ENCODE data around the gene PIK3C3.

PIK3C3 gene

DNA sequence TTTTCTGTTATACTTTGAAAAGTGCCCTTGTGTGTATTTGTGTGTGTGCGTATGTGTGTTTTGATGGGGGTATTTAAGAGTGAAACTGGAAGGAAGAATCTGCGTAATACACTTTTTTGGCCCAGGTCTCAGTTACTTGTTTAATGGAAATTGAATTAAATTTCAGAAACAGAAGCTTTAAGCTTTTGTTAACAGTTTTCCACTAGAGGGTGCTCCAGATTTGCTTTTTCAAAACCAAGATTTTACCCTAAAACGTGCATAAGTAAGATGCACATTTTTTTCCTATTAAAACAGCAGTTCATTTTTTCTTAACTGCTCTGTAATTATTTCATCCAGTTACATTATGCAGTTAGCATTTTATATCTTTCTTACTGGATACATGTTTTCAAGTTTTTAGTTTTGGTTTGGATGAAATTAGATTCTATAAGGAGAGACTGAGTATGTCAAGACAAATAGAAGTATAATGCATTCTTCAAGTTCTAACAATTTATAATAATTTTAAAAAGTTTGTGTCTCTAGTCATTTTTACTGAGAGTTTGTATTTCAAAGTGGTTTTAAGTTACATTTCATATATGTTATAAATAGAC, 97.2 kb downstream of the PIK3C3 start:
- Mint-ChIP-seq H3K9me3 (ENCODE audit: low read depth) (no peaks in the 10 kb centered on the region), H3K4me1 (ENCODE audit: low read depth) (peaks cover 11% of the 10 kb centered on the region), H3K27ac (no peak overlapping the region), H3K4me3 (no peak overlapping the region), H3K27me3 (no peaks in the 10 kb centered on the region), H3K36me3 (peaks cover 12% of the 10 kb centered on the region)

DNA sequence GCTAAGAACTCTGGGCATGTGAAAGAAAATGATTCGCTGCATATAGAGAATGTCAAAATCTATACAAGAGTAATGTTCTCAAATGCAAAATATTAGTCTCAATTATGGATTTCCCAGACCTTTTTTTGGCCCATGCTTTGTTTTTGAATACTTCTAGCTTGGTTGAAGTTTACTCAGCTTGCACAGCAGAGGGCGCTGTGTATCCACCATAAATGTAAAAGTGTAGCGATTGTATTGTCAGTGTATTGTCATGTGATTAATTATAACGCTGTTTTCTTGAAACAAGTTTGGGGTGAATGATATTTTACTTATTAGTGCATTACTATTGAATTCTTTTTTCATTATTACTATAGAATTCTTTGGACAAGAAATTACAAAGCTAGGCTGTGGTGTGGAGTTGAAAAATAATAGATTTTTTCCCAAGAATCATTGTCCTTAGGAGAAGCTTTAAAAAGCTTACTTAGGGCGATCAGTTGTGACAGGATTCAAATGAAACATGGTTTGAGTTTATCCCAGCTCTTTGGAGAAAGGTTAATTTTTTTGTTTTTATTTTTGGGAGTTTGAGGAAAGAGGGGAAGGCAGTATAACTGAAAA, 98.3 kb downstream of the PIK3C3 start:
- no peaks in the 10 kb centered on the region for H3K27me3 Mint-ChIP-seq
- H3K4me1 Mint-ChIP-seq (ENCODE audit: low read depth): peaks cover 11% of the 10 kb centered on the region
- no peak overlapping the region for H3K27ac Mint-ChIP-seq
- peaks cover 16% of the 10 kb centered on the region for H3K36me3 Mint-ChIP-seq
- H3K4me3 Mint-ChIP-seq: no peak overlapping the region
- no peaks in the 10 kb centered on the region for H3K9me3 Mint-ChIP-seq (ENCODE audit: low read depth)

DNA sequence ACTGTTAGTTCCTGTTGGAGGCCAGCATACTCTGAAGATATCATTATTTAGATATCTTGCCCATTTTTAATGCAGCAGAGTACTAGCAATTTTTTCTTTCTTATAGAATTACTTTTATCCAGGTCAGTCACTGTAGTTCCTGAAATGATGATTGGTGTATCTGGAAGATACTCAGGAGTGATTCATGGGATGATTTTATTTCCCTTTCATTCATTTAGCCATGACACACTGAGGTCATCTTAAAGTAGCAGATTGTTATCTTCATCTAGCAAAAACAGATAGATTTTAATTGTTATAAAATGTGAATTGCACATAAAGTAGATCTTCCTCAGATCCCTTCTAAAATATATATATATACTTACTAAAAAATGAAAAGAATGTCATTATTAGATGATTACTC, 109.1 kb downstream of the PIK3C3 start:
- no peak overlapping the region for H3K4me3 Mint-ChIP-seq
- H3K4me1 Mint-ChIP-seq (ENCODE audit: low read depth): no peaks in the 10 kb centered on the region
- peaks cover 36% of the 10 kb centered on the region for H3K36me3 Mint-ChIP-seq
- H3K27ac Mint-ChIP-seq: no peak overlapping the region
- no peaks in the 10 kb centered on the region for H3K27me3 Mint-ChIP-seq
- H3K9me3 Mint-ChIP-seq (ENCODE audit: low read depth): no peaks in the 10 kb centered on the region

DNA sequence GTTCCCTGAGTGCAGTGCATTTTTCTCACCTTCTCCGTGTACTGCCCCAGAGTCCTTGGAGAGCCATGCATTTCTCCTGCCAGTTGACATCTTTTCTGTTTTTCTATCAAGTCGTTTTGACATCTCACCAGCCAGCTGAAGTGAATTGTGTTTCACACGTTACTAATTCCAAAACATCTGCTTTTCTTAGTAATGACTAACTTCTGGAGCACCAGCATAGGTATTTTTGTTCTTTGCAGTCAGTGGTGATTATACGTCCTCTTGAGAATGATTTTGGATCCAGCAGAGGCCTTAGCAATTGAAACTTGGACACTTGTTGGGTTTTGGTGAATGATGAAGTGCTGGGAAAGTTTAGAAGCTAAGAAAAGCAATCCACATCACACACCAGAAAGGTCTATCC, 112.5 kb downstream of the PIK3C3 start:
- peaks cover 37% of the 10 kb centered on the region for H3K36me3 Mint-ChIP-seq
- H3K4me1 Mint-ChIP-seq (ENCODE audit: low read depth): no peaks in the 10 kb centered on the region
- no peaks in the 10 kb centered on the region for H3K9me3 Mint-ChIP-seq (ENCODE audit: low read depth)
- H3K27me3 Mint-ChIP-seq: no peaks in the 10 kb centered on the region
- no peak overlapping the region for H3K4me3 Mint-ChIP-seq
- H3K27ac Mint-ChIP-seq: no peak overlapping the region

DNA sequence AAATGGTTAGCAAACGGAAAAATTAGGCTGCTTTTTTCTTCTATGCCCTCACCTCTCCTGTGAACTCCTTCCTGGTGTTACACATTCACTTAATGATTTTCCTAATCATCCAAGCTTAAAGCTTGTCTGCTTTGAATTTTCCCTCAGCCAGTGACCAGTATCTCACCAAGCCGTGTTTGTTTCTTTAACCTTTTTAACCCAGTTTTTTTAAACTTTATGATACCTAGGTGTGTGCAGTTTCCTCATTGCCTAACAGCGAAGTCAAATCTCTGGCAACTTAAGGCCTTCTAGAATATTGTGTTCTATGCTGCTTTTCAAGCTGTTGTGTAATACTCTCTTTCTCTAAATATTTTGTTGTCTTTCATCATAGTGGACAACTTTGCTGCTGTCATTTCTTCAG, 113.0 kb downstream of the PIK3C3 start:
- no peaks in the 10 kb centered on the region for H3K4me1 Mint-ChIP-seq (ENCODE audit: low read depth)

DNA sequence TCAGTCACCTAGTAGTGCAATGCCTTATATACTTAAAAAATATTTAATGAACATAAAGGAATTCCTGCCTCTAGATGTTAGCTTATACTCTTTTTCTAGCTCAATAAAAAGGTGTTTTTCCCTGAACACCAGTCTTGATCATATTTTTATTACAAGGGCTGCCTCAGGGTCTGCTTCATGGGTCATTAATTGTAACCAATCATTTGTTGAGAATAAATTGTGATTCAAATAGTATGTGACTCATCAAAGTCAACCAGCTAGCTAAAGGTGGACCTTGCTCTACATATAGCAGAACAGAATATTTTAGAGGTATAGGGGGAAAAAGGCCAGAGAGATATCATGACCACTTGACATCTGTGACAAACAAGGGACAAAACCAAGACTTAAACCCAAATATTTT, 114.0 kb downstream of the PIK3C3 start:
- Mint-ChIP-seq H3K9me3 (ENCODE audit: low read depth) (no peaks in the 10 kb centered on the region), H3K4me3 (no peak overlapping the region), H3K27me3 (no peaks in the 10 kb centered on the region), H3K36me3 (peaks cover 42% of the 10 kb centered on the region), H3K27ac (no peak overlapping the region), H3K4me1 (ENCODE audit: low read depth) (peaks cover 2% of the 10 kb centered on the region)

More for the DNA sequence above, 113.0 kb downstream of the PIK3C3 start:
- Mint-ChIP-seq H3K9me3 (ENCODE audit: low read depth) (no peaks in the 10 kb centered on the region), H3K27ac (no peak overlapping the region), H3K4me3 (no peak overlapping the region), H3K27me3 (no peaks in the 10 kb centered on the region), H3K36me3 (peaks cover 35% of the 10 kb centered on the region)

DNA sequence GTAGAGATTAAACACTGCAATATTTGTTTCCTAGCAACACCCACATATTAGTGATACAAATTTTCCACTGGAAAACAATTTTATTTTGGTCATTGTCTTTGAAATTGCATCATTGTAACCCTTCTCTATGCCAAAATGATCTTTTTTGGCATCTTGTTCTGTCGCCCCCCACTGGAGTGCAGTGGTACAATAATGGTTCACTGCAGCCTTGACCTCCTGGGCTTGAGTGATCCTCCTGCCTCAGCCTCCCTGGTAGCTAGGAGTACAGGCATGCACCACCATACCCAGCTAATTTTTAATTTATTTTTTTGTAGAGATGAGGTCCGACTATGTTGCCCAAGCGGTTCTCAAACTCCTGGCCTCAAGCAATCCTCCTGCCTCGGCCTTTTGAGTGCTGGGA, 117.4 kb downstream of the PIK3C3 start:
- Mint-ChIP-seq H3K4me1 (ENCODE audit: low read depth) (peaks cover 2% of the 10 kb centered on the region), H3K27me3 (no peaks in the 10 kb centered on the region), H3K27ac (no peak overlapping the region), H3K36me3 (peaks cover 37% of the 10 kb centered on the region), H3K9me3 (ENCODE audit: low read depth) (no peaks in the 10 kb centered on the region), H3K4me3 (no peak overlapping the region)

DNA sequence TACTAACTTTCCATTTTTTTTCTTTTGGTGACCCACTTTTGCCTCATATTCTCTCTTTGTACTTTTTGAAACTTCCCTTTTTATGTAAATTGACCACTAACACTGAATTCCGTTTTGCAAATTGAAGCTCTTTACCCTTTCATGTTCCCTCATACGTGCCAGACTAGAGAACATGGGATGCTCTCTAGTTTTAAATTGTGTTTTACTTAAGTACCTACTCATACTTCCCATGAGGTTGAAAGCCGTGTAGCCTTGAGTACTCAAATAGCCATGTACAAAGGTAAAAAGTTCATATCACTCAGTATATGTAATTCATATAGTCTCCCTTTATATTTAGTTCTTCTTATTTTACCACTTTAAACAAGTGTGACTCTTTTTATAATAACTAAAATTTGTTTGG, 119.7 kb downstream of the PIK3C3 start:
- Mint-ChIP-seq H3K4me1 (ENCODE audit: low read depth) (peaks cover 6% of the 10 kb centered on the region), H3K4me3 (no peak overlapping the region), H3K36me3 (peaks cover 41% of the 10 kb centered on the region), H3K9me3 (ENCODE audit: low read depth) (no peaks in the 10 kb centered on the region), H3K27ac (peak overlapping the region; percentile 0), H3K27me3 (no peaks in the 10 kb centered on the region)

DNA sequence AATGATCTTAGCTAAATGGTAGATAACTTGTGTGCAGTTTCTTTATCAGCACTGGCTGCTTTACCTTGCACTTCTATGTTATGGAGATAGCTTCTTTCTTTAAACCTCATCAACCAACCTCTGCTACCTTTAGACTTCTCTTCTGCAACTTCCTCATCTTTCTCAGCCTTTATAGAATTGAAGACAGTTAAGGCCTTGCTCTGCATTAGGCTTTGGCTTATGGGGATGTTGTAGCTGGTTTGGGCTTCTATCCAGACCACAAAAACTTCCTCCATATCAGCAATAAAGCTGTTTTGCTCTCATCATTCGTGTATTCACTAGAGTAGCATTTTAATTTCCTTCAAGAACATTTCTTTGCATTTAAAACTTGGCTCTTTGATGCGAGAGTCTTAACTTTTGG, 123.7 kb downstream of the PIK3C3 start:
- no peaks in the 10 kb centered on the region for H3K27me3 Mint-ChIP-seq
- no peaks in the 10 kb centered on the region for H3K9me3 Mint-ChIP-seq (ENCODE audit: low read depth)
- peaks cover 43% of the 10 kb centered on the region for H3K36me3 Mint-ChIP-seq
- peaks cover 6% of the 10 kb centered on the region for H3K4me1 Mint-ChIP-seq (ENCODE audit: low read depth)
- no peak overlapping the region for H3K4me3 Mint-ChIP-seq
- no peak overlapping the region for H3K27ac Mint-ChIP-seq

DNA sequence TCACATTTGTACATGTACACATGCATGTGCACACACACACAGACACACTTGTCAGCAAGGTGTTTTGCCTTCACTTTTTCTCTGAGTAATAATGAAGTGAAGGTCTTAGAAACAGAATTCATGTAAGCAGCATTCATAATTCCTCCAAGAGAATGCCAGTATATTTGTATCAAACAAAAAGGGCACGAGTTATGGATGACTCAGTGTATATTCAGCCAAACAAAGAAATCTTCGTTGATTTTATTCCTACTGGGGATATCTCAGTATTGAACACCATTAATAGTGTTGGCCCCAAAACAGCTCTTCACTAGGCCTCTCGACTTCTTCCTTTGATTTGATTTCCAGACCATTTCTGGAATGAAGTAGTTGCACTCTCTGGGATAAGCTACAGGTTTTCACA, 125.3 kb downstream of the PIK3C3 start:
- no peaks in the 10 kb centered on the region for H3K27me3 Mint-ChIP-seq
- H3K4me3 Mint-ChIP-seq: no peak overlapping the region
- peaks cover 4% of the 10 kb centered on the region for H3K4me1 Mint-ChIP-seq (ENCODE audit: low read depth)
- no peaks in the 10 kb centered on the region for H3K9me3 Mint-ChIP-seq (ENCODE audit: low read depth)
- H3K36me3 Mint-ChIP-seq: peaks cover 37% of the 10 kb centered on the region
- no peak overlapping the region for H3K27ac Mint-ChIP-seq

DNA sequence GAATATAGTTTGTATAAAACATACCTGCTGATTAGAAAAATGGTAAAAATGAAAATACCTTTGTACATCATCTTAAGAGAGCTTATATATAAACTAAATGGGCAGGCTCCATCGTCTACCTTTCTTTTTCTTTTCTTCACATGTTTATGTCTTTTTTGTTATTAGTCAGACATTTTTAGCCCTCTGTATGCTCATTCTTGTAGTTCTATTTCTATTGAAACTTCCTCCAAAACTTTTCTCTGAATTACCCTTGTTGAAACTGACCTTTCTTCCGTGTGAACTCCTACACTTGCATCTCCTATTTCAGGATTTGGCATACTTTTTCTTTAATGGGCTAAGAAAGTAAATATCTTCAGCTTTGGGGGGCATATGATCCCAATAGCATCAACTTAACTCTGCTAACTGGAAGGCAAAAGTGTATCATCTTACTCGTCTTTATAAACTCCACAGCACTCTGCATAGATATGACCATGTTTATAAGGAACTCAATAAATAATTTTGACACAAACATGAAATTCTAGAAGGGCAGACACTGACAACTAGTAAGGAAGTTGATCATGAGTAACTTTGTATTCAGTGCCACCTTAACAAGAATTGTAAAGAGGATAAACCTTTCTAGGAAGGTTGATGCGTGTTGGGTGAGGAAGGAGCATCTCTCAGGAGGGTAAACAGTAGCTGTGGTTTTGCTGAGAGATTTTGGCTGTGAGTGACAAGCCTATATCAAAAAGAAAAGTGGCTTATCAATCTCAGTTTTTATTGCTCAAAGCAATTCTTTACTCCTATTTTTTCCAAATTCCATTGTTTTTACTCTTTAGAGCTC, 127.6 kb downstream of the PIK3C3 start:
- H3K9me3 Mint-ChIP-seq (ENCODE audit: low read depth): peaks cover 8% of the 10 kb centered on the region
- H3K4me3 Mint-ChIP-seq: no peak overlapping the region
- peaks cover 2% of the 10 kb centered on the region for H3K4me1 Mint-ChIP-seq (ENCODE audit: low read depth)
- no peak overlapping the region for H3K27ac Mint-ChIP-seq
- H3K36me3 Mint-ChIP-seq: peaks cover 34% of the 10 kb centered on the region
- no peaks in the 10 kb centered on the region for H3K27me3 Mint-ChIP-seq

DNA sequence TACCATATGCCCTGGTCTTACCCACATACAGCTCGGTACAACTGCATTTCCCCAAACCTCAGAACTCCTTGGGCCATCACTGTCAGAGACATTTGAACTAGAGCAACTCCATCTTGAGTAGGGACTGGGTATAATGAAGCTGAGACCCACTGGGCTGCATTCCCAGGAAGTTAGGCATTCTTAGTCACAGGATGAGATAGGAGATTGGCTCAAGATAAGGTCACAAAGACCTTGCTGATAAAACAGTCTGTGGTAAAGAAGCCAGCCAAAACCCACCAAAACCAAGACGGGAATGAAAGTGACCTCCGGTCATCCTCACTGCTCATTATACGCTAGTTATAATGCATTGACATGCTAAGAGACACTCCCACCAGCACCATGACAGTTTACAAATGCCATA, 131.3 kb downstream of the PIK3C3 start:
- H3K27me3 Mint-ChIP-seq: no peaks in the 10 kb centered on the region
- H3K4me1 Mint-ChIP-seq (ENCODE audit: low read depth): no peaks in the 10 kb centered on the region
- H3K27ac Mint-ChIP-seq: no peak overlapping the region
- peaks cover 27% of the 10 kb centered on the region for H3K36me3 Mint-ChIP-seq
- no peak overlapping the region for H3K4me3 Mint-ChIP-seq
- H3K9me3 Mint-ChIP-seq (ENCODE audit: low read depth): peaks cover 8% of the 10 kb centered on the region

DNA sequence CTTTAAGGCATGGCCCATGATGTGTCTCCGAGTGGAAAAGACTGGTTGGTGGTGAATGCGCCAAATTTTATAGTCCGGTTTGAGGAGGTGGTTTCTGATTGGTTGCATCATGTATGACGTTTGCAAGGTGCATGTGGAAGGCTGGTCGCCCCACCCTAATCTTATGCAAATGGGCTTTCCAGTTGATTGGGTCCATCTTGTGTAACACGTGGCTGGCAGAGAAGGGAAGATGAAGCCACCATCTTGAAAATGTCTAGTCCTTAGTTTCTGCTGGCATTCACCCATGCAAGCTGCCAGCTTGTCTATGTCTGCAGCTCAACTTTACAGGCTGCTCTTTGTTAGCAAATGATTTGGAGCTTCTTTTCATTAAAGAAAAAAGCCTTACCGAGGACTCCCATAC, 132.2 kb downstream of the PIK3C3 start:
- no peak overlapping the region for H3K4me3 Mint-ChIP-seq
- no peaks in the 10 kb centered on the region for H3K27me3 Mint-ChIP-seq
- peaks cover 8% of the 10 kb centered on the region for H3K9me3 Mint-ChIP-seq (ENCODE audit: low read depth)
- peaks cover 22% of the 10 kb centered on the region for H3K36me3 Mint-ChIP-seq
- H3K27ac Mint-ChIP-seq: no peak overlapping the region
- H3K4me1 Mint-ChIP-seq (ENCODE audit: low read depth): no peaks in the 10 kb centered on the region

DNA sequence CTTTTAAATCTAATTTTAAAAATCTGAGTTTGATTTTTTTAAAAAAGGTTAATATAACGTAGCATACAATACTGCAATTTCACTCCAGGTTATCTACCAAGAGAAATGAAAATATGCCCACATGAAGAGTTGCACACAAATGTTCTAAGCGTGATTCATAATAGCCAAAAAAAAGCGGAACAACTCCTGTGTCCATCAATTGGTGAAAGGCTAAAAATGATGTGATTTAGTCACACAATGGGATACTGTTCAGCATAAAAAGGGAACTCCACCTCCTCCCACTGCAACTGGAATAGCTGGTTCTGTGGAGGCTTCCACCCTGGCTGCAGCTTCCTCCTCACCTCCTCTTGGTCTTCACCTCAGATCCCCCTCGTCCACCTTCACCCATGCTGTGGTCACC, 132.8 kb downstream of the PIK3C3 start:
- no peaks in the 10 kb centered on the region for H3K27me3 Mint-ChIP-seq
- H3K9me3 Mint-ChIP-seq (ENCODE audit: low read depth): peaks cover 8% of the 10 kb centered on the region
- H3K4me1 Mint-ChIP-seq (ENCODE audit: low read depth): no peaks in the 10 kb centered on the region
- peaks cover 16% of the 10 kb centered on the region for H3K36me3 Mint-ChIP-seq
- no peak overlapping the region for H3K27ac Mint-ChIP-seq
- no peak overlapping the region for H3K4me3 Mint-ChIP-seq

DNA sequence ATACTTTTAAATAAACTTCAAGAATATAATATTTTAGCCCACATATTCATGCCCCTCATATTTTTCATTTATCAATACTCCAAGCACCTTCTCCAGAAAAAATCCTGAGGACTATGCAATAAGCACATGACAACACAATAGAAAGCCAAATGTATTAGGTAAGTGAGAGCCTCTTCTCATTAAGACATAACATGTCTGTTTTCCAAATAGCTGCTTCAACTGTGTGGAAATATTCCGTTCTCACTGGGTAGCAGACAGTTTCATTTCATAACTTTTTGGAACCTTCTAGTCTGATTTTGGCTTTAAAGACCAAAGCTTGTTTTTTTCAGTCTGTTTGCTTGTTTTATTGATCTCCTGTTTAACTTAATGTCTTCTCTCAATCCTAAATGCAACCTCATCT, 137.8 kb downstream of the PIK3C3 start:
- Mint-ChIP-seq H3K27me3 (no peaks in the 10 kb centered on the region), H3K27ac (no peak overlapping the region), H3K4me1 (ENCODE audit: low read depth) (no peaks in the 10 kb centered on the region), H3K9me3 (ENCODE audit: low read depth) (no peaks in the 10 kb centered on the region), H3K36me3 (peaks cover 6% of the 10 kb centered on the region), H3K4me3 (no peak overlapping the region)
